ENCODE measurements around the gene ARRB1. TPM values are rescaled to one million over a fixed set of nuclear protein-coding genes. Genes with fewer than 3 reads are reported as not detected.

ARRB1 gene
- total and polyA plus RNA-seq, 10 of the 15 experiments (the other 5 are each of a cell fraction or from before 2014, with no cell fraction given) = 0.39 to 12.9 (median 1.7) TPM

DNA sequence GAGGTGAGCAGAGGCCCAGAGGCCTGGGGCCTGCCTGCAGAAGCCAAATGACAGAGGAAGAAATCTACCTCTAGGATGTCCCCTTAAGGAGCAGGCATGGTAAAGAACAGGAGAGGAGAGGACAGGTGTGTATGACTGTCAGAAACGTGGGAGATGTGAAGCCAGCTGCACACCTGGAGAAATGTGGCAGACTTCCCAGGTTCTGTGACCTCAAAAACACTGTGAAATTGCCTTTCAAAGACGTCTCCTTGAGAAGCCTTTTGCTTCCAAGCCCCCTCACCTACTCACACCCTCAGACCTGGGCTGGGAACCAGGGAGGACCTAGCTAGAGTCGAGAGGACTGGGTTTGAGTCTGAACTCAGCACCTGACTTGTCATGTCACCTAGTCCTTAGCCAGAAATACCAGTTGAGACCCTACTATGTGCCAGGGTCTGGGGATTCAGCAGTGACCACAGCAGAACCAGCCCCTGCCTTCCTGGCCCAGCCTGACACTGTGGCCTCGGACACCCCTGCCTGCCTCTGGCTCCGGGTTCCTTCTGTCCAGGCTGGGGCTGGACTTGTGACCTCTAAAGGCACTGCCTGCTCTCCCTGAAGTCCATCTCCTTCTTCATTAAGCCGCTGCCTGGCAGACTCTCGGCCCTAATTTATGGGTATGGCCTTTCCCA is 105.3 kb downstream of the ARRB1 start:
- no peaks in the 10 kb centered on the region for H4K20me1 ChIP-seq (ENCODE audit: control insufficient read depth, insufficient read depth)
- WGBS (ENCODE audit: insufficient coverage, insufficient replicate concordance, low lambda C conversion rate, missing lambda C conversion rate) = 0% methylated on average over 7 of the region's 7 CpGs
- in situ Hi-C loops (cut with MboI) (loop anchor here (5.0 kb wide), 3 partner anchors 99 to 314 kb away; no protein-coding TSS in a partner anchor), intact Hi-C loops (cut with micrococcal nuclease; ENCODE audit: unreplicated experiment) (no loop called here)
- no peak for DNase-seq (ENCODE audit: low read depth, low spot score)
- ChIA-PET CTCF (interaction anchor here (0.8 to 7.1 kb wide), 3 partner anchors 30 to 316 kb away, joined by 3 to 129 read pairs (median 45); no protein-coding TSS in a partner anchor), RAD21 (ENCODE audit: unreplicated experiment) (interaction anchor here (1.5 to 1.6 kb wide), 2 partner anchors 41 to 105 kb away, joined by 4 to 5 read pairs; no protein-coding TSS in a partner anchor), POLR2A (no interaction called here), SMC1A (ENCODE audit: uncharacterized antibody, unreplicated experiment) (no interaction called here)
- no peak overlapping the region for H3K4me3 ChIP-seq
- H3K27me3 ChIP-seq (replicated peaks in 1 of 2; ENCODE audit: control insufficient read depth in 2 of 2, insufficient read depth in 2 of 2, low read length in 1 of 2) = peaks cover 1 to 12% of the 10 kb centered on the region in 2 experiments; a peak in 3 of 4 replicates
- H2AFZ ChIP-seq (ENCODE audit: control insufficient read depth, low read depth, low read length) = no peak overlapping the region
- no TSS peak for BruUV-seq (replicated peaks)
- FAIRE-seq = no peak
- H3K4me1 ChIP-seq (ENCODE audit: control insufficient read depth, insufficient read depth, low read length) = no peaks in the 10 kb centered on the region; the same call in 1 of the 2 replicates
- H3K27ac ChIP-seq (ENCODE audit: control insufficient read depth, insufficient read depth) = no peak overlapping the region
- no peaks in the 10 kb centered on the region for H3K36me3 ChIP-seq (ENCODE audit: control insufficient read depth in 2 of 2, insufficient read depth in 2 of 2, low read length in 1 of 2)
- H3K79me2 ChIP-seq (ENCODE audit: control insufficient read depth, insufficient read depth, low read length) = no peaks in the 10 kb centered on the region
- TF ChIP-seq, protein P1, sequence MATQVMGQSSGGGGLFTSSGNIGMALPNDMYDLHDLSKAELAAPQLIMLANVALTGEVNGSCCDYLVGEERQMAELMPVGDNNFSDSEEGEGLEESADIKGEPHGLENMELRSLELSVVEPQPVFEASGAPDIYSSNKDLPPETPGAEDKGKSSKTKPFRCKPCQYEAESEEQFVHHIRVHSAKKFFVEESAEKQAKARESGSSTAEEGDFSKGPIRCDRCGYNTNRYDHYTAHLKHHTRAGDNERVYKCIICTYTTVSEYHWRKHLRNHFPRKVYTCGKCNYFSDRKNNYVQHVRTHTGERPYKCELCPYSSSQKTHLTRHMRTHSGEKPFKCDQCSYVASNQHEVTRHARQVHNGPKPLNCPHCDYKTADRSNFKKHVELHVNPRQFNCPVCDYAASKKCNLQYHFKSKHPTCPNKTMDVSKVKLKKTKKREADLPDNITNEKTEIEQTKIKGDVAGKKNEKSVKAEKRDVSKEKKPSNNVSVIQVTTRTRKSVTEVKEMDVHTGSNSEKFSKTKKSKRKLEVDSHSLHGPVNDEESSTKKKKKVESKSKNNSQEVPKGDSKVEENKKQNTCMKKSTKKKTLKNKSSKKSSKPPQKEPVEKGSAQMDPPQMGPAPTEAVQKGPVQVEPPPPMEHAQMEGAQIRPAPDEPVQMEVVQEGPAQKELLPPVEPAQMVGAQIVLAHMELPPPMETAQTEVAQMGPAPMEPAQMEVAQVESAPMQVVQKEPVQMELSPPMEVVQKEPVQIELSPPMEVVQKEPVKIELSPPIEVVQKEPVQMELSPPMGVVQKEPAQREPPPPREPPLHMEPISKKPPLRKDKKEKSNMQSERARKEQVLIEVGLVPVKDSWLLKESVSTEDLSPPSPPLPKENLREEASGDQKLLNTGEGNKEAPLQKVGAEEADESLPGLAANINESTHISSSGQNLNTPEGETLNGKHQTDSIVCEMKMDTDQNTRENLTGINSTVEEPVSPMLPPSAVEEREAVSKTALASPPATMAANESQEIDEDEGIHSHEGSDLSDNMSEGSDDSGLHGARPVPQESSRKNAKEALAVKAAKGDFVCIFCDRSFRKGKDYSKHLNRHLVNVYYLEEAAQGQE (IDR thresholded peaks at IDR 0.05; ENCODE audit: low read depth, low read length) = no peak
- TF ChIP-seq, protein P2, sequence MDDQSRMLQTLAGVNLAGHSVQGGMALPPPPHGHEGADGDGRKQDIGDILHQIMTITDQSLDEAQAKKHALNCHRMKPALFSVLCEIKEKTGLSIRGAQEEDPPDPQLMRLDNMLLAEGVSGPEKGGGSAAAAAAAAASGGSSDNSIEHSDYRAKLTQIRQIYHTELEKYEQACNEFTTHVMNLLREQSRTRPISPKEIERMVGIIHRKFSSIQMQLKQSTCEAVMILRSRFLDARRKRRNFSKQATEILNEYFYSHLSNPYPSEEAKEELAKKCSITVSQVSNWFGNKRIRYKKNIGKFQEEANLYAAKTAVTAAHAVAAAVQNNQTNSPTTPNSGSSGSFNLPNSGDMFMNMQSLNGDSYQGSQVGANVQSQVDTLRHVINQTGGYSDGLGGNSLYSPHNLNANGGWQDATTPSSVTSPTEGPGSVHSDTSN (IDR thresholded peaks at IDR 0.05; ENCODE audit: insufficient replicate concordance, low read depth, low read length) = no peak
- TF ChIP-seq RAD51 (IDR thresholded peaks at IDR 0.05) (no peak), TCF12 (IDR thresholded peaks at IDR 0.05; ENCODE audit: low read depth, low read length) (no peak)
- H3K4me2 ChIP-seq (ENCODE audit: control insufficient read depth, insufficient read depth) = no peak overlapping the region
- no peaks in the 10 kb centered on the region for H3K9me3 ChIP-seq (replicated peaks; ENCODE audit: control insufficient read depth, insufficient read depth, low read length)
- no peak overlapping the region for H3K9ac ChIP-seq (ENCODE audit: control insufficient read depth, insufficient read depth, low read length)
- ATAC-seq = no peak

Measured in GM12878 (cell line).